ENCODE results near the gene FAM162A.

- TF ChIP-seq GATA2 (IDR thresholded peaks at IDR 0.05; ENCODE audit: insufficient read depth, insufficient read length, low read depth, low read length) (no peak), POLR2AphosphoS5 (IDR thresholded peaks at IDR 0.05; ENCODE audit: insufficient read depth, low read depth, low read length) (no peak), CTCF (IDR thresholded peaks at IDR 0.05; ENCODE audit: extremely low read depth in 1 of 2, insufficient read depth in 1 of 2, low read depth in 1 of 2, low read length in 2 of 2) (no peak), EZH2 (IDR thresholded peaks at IDR 0.05; ENCODE audit: borderline replicate concordance, low read depth, low read length, severe bottlenecking) (no peak), POLR2A (IDR thresholded peaks at IDR 0.05; ENCODE audit: low read depth, low read length) (no peak)
Measured at GRCh38 chr3:122389892-122390291, 5.9 kb downstream of the FAM162A start.

Measured in endothelial cell of umbilical vein (primary cell).